SK-N-DZ (cell line): ENCODE measurements around the gene SNX20. TPM values are rescaled to one million over a fixed set of nuclear protein-coding genes. Genes with fewer than 3 reads are reported as not detected.
A peak's percentile ranks its signal among the peaks of the same experiment; 100 is the strongest.

Source experiments
- DNase-seq: peaks from one replicate; pipeline ENCODE4 v3.0.0-alpha.2; 2015; ENCODE audit warnings: low spot score
- polyA plus RNA-seq, 2 experiments: library from polyadenylated mRNA; depleted of rRNA; stranded (reverse); fragments of >200 nt; gene quantifications; 2 replicates each; pipeline ENCODE4 v1.2.3, GENCODE V29; 2014

The SNX20 gene, protein sequence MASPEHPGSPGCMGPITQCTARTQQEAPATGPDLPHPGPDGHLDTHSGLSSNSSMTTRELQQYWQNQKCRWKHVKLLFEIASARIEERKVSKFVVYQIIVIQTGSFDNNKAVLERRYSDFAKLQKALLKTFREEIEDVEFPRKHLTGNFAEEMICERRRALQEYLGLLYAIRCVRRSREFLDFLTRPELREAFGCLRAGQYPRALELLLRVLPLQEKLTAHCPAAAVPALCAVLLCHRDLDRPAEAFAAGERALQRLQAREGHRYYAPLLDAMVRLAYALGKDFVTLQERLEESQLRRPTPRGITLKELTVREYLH
- not detected in 2 replicates for polyA plus RNA-seq (2014; cell fraction: cytosol; rRNA removed)
- not detected in 2 replicates for polyA plus RNA-seq (2014; cell fraction: nucleus; rRNA removed)

DNA sequence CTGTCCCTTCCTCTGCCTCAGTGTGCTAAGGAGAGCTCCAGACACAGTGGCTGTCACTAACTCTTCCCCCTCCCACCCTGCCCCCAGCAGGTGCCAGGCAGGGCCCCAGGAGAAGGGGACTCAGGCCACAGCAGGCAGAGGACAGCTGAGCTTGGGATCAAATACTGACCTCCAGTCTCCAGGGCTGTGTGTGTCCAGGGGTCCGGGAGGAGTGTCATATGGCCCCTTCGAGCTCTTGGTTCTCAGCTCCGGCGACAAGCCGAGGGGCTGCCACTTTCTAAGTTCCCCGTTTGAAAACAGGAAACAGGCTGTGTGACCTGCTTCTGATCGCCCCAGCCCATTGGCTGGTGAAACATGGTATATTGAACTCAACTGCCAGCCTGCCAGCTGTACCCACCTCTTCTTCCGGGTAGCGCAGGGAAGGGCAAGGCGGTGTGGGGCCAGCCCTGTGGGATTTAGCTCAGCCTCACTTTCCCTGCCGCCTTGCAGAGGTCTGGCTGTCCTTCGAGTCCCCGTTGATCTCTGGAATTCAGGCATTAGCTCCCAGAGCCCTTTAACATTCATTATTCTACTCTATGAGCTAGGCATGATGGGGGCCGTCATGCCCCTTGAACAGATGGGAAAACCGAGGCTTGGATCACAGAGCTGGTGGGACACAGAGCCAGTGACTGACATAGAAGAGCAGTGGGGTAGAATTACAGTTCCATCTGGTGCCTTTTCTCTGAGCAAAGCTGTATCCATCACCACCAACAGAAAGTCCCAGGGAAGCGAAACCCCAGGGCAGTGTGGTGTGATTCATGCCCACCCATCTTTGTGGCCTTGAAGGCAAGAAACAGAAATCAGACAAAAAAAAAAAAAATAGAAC lies at the start of gene SNX20:
TSS of gene SNX20 (minus strand) at position 292 of the 865 bp plus-strand sequence. CDS start 3,786 bp downstream, outside the sequence.
- no peak for DNase-seq

DNA sequence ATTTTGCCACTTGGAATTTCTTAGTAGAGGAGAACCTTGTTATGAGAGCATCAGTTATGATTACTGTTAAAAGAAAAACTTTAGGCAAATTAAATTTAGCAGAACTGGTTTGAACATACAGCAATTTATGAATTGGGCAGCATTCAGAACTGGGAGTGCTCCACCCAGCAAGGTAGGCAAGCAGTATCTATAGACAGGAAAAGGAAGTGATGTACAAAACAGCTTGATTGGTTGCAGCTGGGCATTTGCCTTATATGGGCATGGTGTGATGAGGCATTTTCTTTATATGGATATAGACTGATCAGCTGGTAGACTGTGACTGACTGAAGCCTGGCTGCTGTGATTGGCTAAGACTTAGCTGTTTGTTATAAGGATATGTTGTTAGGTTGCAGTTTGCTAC lies 43.2 kb upstream of the SNX20 start:
- no peak for DNase-seq

DNA sequence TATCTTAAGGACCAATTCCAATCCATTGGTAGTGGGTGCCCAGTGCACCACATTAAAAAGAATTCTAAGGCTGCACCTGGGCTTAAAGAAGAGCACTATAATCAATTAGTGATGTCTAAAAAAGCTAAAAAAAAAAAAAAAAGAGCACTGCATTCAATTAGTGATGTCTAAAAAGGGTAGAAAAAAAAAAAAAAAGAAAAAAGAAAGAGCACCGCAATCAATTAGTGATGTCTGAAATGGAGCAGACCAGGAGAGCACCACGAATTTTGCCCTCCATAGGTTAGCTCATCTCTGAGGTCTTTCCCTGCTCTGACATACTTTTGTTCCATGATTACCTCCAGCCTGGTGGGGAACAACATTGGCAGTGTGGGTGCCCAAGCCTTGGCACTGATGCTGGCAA lies 41.8 kb upstream of the SNX20 start:
- DNase-seq, result no peak

DNA sequence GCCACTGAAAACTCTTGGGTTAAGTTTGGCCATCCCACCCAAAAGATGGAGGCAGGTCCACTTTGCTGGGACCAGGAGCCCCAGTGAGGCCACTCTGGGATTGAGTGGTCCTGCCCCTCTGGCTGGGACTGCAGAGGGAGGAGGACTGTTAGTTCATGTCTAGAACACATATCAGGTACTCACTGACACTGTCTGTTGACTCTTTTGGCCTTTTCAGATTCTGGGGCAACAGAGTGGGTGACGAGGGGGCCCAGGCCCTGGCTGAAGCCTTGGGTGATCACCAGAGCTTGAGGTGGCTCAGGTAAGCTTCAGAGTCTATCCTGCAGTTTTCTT lies 41.3 kb upstream of the SNX20 start:
- DNase-seq, result no peak

DNA sequence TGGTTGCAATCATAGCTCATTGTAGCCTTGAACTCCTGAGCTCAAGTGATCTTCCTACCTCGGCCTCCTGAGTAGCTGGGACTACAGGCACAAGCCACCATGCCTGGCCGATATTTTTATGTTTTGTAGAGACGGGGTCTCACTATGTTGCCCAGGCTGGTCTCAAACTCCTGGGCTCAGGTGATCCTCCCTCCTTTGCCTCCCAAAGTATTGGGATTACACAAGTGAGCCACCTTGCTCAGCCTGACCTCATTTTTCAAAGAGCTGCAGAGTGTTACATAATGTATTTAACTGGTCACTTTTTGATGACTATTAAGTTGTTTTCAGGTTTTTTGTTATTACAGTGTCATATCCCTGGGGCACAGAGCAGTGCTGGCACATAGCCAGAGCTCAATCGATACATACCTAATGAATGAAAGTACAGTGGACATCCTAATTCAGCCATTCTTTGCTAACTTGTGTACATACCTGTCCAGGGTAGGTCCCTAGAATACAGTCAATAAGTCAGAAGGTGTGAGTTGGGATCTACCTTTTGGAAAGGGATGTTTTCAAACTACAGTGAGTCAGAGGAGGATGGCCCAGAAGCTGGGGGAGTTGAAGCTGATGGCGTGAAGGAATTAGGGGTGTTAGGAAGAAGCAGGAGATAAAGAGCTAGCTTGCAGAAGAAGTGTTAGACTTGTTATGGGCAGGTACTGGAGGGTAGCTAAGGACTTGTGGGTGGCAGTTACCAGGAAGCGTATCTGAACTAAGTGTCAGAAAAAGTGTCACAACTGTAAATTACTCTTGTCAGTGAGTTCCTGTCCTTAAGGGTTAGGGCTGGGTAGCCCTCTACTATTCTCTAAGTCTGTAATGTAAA lies 40.7 kb upstream of the SNX20 start:
- DNase-seq, result no peak

DNA sequence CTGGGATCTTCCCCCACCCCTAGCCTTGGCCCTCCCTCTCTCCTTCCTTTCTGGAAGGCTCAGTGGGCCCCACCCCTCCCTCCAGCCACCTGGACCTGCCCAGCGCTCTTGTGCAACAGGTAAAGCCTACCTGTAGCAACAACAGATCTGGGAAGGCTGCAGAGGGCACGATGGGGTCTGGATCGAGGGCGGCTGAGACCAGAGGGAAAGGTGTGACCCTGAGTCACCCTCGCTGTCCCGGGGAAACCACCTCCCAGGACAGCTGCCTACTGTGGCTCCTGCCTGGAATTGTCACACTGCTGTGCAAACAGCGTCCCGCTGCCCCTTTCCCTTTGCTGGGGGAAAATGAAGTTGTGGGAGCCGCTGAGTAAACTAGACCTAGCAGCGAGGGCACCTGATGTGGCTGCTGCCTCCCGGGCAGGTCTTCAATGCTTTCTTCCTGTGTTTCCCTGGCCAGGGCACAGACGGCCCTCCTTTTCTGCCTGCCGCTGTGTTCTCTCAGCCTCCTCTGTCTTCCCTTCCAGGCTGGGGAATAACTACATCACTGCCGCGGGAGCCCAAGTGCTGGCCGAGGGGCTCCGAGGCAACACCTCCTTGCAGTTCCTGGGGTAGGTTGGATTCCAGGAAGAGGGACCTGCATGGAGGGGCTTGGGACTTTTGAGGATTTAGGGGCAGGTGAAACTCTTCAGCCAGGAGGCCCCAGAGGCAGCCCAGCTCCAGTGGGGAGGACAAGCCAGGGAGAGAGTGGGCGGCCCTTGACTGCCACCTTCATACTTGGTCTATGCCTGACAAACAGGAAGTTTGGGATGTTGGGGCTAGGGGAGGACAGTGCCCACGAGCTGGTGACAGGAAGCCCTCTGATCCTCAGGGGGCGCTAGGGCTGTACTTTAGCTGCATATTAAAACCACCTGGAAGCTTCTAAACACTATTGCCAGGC lies 38.6 kb upstream of the SNX20 start:
- DNase-seq, result no peak

DNA sequence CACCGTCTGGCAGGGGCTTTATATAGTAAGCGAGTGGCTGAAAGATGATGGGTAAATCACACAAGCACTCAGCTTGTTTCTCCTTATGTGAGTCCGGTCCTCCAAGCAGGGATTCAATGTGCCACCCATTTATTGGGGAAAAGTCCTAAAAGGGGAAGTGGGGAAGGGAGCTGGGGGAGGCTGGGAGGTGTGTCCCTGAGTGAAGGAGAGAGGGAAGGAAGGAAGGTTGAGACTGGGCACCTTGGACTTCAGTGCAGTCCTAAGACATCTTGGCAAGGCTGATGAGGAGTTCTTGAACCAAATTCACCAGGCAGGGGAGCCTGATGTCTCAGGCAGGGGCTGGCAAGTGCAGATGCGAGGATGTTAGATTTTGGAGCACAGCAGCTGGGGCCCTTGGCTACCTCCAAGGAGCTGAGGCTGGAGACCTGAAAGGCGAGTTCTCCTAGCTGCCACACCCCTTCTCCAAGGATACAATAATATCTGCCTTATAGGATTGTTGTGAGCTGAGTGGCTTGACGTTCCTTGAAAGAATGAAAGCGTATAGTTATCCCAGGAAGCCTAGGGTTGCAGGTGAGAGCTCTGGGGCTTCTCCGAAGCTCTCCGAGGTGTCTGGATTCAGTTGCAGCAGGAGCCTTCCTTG lies 37.8 kb upstream of the SNX20 start:
- DNase-seq, result no peak

DNA sequence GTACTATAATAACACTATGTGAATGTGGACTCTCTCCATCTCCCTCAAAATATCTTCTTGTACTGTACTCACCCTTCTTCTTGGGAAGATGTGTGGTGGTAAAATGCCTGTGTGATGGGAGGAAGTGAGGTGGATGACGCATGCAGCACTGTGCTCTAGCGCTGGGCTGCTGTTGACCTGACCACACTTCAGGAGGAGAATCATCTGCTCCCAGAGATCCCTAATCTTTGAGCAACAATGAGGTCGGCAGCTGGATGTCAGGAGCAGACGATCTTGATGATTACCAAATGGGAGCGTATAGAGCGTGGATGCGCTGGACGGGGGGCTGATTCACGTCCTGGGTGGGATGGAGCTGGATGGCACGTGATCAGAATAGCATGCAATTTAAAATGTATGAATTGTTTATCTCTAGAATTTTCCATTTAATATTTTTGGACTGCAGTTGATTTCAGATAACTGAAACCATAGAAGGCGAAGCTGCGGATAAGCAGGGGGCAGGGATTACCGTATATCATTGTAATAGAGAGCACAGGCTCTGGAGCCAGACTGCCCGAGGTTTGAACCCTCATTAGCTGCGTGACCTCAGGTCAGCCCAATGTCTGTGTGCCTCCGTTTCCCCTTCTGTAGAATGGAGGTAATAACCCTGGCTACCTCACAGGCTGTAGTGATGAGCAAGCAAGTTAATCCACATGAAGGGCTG lies 37.1 kb upstream of the SNX20 start:
- peak; percentile 72 for DNase-seq

DNA sequence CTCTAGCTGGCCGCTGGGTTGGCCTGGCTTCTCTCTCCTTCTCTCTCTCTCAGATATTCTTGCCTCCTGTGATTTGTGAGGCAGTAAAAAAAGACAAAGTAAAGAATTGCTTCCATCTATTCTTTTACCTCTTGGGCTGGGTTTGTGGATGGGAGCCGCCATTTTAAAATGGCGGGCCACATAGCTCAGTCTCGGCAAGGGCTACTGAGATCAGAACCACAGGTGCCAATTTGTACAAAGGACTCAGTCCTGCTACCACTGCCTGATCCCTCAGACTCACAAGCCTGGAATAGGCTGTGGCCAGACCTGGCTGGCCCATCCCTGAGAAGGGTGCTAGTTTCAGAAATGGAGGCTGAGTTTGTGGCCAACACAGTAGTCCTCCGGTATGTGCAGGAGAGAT lies 36.4 kb upstream of the SNX20 start:
- no peak for DNase-seq

DNA sequence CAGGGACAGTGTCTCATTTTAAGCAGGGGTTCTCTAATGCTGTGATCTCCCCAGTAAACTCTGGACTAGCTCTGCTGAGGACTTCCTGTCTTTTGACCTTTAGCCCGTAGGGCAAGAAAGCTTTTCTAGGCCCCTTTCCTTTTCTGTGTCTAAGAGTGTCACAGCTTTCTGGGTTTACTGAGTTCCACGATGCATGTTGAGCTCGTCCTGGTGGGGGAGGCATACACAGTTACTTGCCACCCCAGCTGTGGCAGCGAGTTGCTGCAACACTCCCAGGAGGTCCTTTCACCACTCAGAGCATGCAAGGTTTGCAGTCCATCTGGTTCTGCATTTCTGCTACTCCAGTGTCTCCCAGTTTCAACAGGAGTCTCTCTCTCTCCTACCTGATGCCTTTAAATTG lies 36.0 kb upstream of the SNX20 start:
- no peak for DNase-seq

DNA sequence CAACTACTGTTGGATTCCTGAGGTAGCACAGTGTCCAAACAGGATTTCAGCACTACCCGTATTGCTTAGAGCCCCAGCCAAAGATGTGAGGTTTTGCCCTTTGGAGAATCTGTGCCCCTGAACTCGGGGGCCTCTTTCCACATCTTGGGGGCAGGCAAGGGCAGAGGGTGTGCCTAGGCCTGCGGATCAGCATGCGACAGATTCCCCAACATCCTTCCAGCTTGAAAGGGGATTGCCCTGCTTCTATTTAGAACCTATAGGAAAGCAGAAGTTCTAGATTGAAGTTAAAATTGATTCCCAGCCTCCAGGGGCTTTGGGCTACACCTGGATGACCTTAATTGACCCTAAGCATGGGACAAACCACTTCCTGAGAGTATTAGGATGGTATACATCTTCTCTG lies 31.8 kb upstream of the SNX20 start:
- DNase-seq, result no peak

DNA sequence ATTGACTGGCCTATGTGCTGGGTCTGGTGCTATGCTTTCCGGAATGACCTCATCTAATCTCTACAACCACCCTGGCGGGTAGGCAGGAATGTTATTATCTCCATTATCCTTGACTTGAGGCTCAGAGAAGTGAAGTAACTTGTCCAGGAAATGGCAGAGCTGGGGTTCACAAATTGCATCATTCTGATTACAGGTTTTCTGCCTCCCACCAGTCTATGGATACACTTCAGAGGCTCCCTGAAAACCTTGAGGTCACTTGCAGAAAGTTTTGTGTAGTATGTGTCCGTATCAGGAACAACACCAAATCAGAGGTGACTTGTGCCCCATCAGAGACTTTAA lies 31.4 kb upstream of the SNX20 start:
- no peak for DNase-seq

DNA sequence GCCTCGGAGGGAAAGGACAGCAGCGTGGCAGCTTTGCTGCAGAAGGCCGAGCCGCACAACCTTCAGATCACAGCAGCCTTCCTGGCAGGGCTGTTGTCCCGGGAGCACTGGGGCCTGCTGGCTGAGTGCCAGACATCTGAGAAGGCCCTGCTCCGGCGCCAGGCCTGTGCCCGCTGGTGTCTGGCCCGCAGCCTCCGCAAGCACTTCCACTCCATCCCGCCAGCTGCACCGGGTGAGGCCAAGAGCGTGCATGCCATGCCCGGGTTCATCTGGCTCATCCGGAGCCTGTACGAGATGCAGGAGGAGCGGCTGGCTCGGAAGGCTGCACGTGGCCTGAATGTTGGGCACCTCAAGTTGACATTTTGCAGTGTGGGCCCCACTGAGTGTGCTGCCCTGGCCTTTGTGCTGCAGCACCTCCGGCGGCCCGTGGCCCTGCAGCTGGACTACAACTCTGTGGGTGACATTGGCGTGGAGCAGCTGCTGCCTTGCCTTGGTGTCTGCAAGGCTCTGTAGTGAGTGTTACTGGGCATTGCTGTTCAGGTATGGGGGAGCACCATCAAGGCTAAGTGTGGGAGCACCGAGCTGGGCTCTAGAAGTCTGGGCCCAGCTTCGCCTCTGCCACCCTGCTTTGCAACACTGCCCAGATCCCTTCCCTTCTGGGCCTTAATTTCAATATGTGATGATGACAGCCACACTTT lies 30.9 kb upstream of the SNX20 start:
- peak; percentile 57 for DNase-seq

DNA sequence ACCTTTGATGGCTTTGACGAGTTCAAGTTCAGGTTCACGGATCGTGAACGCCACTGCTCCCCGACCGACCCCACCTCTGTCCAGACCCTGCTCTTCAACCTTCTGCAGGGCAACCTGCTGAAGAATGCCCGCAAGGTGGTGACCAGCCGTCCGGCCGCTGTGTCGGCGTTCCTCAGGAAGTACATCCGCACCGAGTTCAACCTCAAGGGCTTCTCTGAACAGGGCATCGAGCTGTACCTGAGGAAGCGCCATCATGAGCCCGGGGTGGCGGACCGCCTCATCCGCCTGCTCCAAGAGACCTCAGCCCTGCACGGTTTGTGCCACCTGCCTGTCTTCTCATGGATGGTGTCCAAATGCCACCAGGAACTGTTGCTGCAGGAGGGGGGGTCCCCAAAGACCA lies 29.9 kb upstream of the SNX20 start:
- no peak for DNase-seq

DNA sequence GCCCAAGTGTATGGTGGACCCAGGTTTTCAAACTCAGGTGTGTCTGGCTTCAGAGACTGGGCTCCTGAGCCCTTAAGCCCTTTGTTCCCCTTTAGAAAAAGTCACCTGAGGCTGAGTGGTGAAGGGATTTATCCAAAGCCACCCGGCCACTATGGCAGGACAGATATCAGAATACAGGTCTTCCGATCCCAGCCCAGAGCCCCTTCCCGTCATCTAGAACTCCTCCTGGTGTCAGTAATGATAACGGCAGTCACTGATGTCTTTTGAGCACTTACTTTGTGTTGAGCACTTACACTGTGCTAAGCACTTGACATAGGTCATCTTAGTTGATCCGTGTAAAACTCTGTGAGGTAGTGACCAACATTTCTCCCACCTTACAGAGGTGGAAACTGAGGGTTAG lies 28.9 kb upstream of the SNX20 start:
- DNase-seq, result no peak

DNA sequence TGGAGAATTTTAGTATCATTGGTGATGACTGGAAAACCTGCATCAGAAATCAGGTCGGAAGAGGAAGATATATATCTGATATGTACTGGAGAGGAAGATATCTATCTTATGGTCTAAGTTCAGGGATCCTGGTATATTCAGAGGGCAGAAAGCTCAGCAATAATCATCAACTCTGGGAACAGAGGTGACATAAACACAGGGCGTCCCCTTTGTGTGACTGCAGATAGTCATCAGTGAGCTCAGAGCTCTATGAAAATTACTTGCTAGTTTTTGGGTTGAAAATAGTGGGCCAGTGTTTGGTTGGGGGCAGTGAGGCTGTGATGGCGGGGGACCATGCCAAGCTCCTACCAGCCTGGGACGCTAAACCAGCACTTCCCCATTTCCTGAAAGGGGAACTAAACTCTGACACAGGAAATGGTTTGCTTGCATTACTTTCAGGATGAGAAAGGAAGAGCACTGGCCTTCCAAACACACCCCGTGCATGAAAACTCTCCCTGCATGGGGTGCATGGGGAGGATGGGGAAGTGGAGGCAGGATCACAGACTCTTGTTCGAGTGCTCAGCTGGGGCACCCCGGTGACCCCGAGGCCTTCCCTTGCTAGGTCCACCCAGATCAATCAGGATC lies 28.1 kb upstream of the SNX20 start:
- no peak for DNase-seq

DNA sequence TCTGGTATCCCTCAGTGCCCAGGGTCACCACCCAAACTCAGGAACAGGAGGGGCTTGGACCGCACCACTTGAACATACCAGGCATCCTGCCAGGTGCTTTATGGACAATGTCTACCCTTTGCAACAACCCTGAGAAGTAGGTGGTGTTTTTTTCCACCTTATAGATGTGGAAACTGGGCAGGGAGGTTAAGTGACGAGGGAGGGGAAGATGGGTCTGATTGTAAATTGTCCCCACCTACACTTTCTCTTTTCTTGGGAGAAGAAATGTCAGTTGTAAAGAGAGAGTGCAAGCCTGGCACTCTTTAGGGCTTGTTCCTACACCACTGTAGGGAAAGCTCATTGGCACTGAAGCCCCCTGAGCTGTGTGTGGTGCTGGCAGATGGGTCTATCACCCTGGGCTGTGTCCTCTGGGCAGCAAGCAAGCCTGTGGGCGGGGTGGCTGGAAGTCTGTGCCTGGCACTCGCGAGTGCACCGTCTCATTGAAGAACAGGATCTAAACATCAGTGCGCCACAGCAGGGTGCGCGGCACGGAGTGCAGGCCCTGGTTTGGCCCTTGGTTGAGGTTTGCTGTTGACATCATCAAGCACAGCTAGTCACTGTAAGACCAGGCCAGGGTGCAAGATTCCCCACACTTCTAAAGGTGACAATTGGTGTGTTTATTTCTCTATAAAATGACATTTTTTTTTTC lies 27.4 kb upstream of the SNX20 start:
- DNase-seq, result no peak

DNA sequence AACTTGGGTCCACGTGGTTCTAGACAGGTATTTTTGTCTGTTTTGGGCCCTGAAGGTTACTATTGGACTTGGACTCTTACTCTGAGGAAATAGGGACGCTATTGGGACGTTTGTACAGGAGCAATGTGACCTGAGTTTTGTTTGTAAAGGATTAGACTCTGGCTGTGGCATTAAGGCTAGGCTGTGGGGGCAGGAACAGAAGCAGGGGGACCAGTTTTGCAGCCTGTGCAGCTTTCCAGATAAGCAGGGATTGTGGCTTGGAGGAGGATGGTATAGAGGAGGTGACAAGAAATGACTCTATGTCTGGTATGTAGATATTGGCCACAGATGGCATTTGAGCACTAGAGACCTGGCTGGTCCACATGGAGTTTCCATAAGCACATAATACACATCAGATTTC lies 25.1 kb upstream of the SNX20 start:
- DNase-seq, result no peak
